Sigmoid colon (tissue), 3 donors: ENCODE data around the gene LITAF.
"Not testable (repeated sequence)": the region's sequence is repeated elsewhere in the genome, so short reads cannot be mapped to it uniquely, and the experiment has no call there.

Experiments
- POLR2A ChIP-seq, 2 donors: fragments of 450-650 bp; IDR thresholded peaks; one replicate each; pipeline ENCODE4 v1.6.1; 2016; ENCODE audit warnings: antibody characterized with exemption in 2 of 2, mild to moderate bottlenecking in 2 of 2, moderate library complexity in 2 of 2
- TF ChIP-seq, protein P1 (sequence below), 4 experiments: fragments of 450-650 bp in 3 of 4; fragments of 200-600 bp in 1 of 4; IDR thresholded peaks; one replicate each; pipeline ENCODE4 v1.5.1; 2016 to 2019; ENCODE audit warnings: antibody characterized with exemption in 4 of 4, mild to moderate bottlenecking in 3 of 4, moderate library complexity in 2 of 4

DNA sequence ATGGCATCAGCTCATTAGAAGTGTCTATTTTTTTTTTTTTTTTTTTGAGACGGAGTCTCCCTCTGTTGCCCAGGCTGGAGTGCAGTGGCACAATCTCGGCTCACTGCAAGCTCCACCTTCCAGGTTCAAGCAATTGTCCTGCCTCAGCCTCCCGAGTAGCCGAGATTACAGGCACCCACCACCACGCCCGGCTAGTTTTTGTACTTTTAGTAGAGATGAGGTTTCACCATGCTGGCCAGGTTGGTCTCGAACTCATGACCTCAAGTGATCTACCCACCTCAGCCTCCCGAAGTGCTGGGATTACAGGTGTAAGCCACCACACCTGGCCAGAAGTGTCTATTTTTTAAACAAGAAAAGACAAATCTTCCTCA lies 9.4 kb downstream of the LITAF start:
- not testable (repeated sequence) for TF ChIP-seq POLR2A (IDR thresholded peaks at IDR 0.05)
- TF ChIP-seq, protein P1, sequence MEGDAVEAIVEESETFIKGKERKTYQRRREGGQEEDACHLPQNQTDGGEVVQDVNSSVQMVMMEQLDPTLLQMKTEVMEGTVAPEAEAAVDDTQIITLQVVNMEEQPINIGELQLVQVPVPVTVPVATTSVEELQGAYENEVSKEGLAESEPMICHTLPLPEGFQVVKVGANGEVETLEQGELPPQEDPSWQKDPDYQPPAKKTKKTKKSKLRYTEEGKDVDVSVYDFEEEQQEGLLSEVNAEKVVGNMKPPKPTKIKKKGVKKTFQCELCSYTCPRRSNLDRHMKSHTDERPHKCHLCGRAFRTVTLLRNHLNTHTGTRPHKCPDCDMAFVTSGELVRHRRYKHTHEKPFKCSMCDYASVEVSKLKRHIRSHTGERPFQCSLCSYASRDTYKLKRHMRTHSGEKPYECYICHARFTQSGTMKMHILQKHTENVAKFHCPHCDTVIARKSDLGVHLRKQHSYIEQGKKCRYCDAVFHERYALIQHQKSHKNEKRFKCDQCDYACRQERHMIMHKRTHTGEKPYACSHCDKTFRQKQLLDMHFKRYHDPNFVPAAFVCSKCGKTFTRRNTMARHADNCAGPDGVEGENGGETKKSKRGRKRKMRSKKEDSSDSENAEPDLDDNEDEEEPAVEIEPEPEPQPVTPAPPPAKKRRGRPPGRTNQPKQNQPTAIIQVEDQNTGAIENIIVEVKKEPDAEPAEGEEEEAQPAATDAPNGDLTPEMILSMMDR (IDR thresholded peaks at IDR 0.05): not testable (repeated sequence)
